ENCODE data around the gene CLSTN2. TPM values are rescaled to one million over a fixed set of nuclear protein-coding genes. Genes with fewer than 3 reads are reported as not detected.

Gene CLSTN2
- total and polyA plus RNA-seq, 9 donors = 28.9 to 263 (median 134) TPM

DNA sequence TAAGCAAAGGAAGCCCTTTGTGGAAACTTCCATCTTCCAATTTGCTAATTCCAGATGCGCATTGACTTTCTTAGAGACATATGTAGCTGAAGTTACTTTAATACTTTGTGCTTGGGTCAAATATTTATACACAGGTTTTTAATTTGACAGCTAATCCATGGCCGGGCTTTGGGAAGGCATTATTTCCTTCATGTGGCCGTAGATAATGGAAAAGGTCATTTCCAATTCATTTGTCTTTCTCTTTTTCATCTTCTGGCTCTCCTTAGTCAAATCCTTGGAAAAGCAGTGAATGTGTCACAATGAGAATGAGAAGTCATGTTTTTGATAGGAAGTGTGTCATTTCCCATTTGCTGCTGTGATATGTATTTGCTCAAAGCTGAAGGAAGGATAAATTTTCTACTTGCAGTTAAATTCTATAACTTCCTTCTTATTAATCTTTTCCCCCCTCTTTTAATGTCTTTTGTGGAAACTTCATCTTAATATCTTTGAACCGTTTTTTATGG is 323.3 kb downstream of the CLSTN2 start:
- DNase-seq = no peak
- intact Hi-C loops (cut with DNase I) = no loop called here
- TF ChIP-seq, protein P1, sequence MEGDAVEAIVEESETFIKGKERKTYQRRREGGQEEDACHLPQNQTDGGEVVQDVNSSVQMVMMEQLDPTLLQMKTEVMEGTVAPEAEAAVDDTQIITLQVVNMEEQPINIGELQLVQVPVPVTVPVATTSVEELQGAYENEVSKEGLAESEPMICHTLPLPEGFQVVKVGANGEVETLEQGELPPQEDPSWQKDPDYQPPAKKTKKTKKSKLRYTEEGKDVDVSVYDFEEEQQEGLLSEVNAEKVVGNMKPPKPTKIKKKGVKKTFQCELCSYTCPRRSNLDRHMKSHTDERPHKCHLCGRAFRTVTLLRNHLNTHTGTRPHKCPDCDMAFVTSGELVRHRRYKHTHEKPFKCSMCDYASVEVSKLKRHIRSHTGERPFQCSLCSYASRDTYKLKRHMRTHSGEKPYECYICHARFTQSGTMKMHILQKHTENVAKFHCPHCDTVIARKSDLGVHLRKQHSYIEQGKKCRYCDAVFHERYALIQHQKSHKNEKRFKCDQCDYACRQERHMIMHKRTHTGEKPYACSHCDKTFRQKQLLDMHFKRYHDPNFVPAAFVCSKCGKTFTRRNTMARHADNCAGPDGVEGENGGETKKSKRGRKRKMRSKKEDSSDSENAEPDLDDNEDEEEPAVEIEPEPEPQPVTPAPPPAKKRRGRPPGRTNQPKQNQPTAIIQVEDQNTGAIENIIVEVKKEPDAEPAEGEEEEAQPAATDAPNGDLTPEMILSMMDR (IDR thresholded peaks at IDR 0.05) = no peak
- TF ChIP-seq POLR2A (IDR thresholded peaks at IDR 0.05) = no peak
- TF ChIP-seq EP300 (IDR thresholded peaks at IDR 0.05) = no peak
- WGBS, 3 donors = 69 to 84% (median 81%) methylated on average over 4 of the region's 4 CpGs
- H3K27ac ChIP-seq = no peak overlapping the region
- H3K9me3 ChIP-seq = no peaks in the 10 kb centered on the region
- H3K27me3 ChIP-seq = no peaks in the 10 kb centered on the region
- H3K4me3 ChIP-seq = no peak overlapping the region
- peaks cover 1% of the 10 kb centered on the region for H3K4me1 ChIP-seq (ENCODE audit: insufficient read depth)
- no peaks in the 10 kb centered on the region for H3K36me3 ChIP-seq

DNA sequence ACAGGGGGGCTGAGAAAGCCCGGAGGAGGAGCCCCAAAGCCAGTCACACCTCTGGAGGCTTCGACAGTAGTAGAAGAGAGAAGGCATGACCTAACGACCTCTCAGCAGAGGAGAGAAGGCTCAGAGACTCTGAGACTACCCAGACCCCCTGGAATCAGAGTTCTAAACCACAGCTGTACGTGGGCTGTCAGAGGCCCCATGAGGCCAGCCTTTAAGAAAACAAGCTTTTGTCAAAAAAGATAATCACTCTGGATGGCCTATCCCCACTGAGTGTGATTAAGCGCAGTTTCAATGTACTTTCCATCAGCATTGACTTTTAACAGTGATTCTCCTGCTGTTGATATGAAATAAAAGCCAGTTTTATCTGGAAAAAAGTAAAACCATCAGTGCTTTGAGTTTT is 330.3 kb downstream of the CLSTN2 start:
- no peaks in the 10 kb centered on the region for H3K9me3 ChIP-seq
- H3K4me1 ChIP-seq (ENCODE audit: insufficient read depth) = no peaks in the 10 kb centered on the region
- intact Hi-C loops (cut with DNase I) = no loop called here
- WGBS, 3 donors = 87 to 89% (median 88%) methylated on average over 5 of the region's 5 CpGs
- H3K36me3 ChIP-seq = no peaks in the 10 kb centered on the region
- H3K27me3 ChIP-seq = no peaks in the 10 kb centered on the region
- H3K4me3 ChIP-seq = no peak overlapping the region
- H3K27ac ChIP-seq = no peak overlapping the region
- no peak for TF ChIP-seq POLR2A (IDR thresholded peaks at IDR 0.05)
- TF ChIP-seq EP300 (IDR thresholded peaks at IDR 0.05) = no peak
- TF ChIP-seq, protein P1 (IDR thresholded peaks at IDR 0.05) = no peak
- no peak for DNase-seq

DNA sequence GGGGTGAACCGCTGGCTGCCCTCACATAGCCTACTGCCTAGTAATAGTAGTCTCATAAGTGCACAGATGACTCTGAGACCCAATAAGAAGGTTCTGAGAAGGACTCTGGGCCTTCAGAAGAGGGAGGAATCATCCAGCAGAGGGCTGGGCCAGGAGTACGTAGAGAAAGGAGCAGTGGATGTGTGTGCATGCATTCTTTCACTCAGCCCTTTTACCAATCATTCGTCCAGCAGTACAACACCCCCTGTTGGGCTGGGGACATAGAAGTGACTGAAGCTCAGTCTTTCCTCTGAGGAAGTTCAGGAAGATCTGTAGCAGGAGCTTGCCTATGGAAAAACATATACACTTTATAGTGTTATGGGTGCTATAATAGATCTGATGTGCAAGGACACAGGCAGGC is 333.1 kb downstream of the CLSTN2 start:
- intact Hi-C loops (cut with DNase I) = no loop called here
- Histone ChIP-seq H3K4me3 (no peak overlapping the region), H3K27ac (no peak overlapping the region), H3K27me3 (no peaks in the 10 kb centered on the region), H3K4me1 (ENCODE audit: insufficient read depth) (no peaks in the 10 kb centered on the region), H3K9me3 (no peaks in the 10 kb centered on the region), H3K36me3 (no peaks in the 10 kb centered on the region)
- DNase-seq = no peak
- TF ChIP-seq EP300 (IDR thresholded peaks at IDR 0.05) = no peak
- TF ChIP-seq, protein P1 (IDR thresholded peaks at IDR 0.05) = no peak
- TF ChIP-seq POLR2A (IDR thresholded peaks at IDR 0.05) = no peak
- 89 to 96% (median 91%) methylated on average over 3 of the region's 3 CpGs for WGBS, 3 donors

DNA sequence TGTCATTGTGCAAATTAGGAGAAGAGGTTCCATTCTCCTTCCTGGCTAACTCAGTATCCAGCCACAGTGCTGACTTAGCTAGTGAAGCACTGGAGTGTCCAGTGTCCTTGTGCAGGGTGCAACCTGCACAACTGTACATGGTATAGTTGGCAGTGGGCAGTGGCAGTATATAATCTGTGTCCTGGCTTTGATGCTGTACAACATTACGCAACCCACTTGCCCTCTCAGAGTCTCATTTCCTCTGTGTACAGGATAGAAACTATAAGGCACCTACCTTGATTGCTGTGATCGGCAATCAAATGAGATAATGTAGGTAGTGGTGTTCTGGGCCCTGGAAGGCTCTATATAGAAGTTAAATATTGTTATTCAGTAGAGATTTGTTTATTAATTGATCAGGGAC is 333.6 kb downstream of the CLSTN2 start:
- no peak for DNase-seq
- no peak overlapping the region for H3K4me3 ChIP-seq
- intact Hi-C loops (cut with DNase I) = no loop called here
- H3K4me1 ChIP-seq (ENCODE audit: insufficient read depth) = no peaks in the 10 kb centered on the region
- 95 to 99% (median 98%) methylated on average over 2 of the region's 2 CpGs for WGBS, 3 donors
- H3K27me3 ChIP-seq = no peaks in the 10 kb centered on the region
- TF ChIP-seq EP300 (IDR thresholded peaks at IDR 0.05) (no peak), POLR2A (IDR thresholded peaks at IDR 0.05) (no peak)
- TF ChIP-seq, protein P1 (IDR thresholded peaks at IDR 0.05) = no peak
- H3K9me3 ChIP-seq = no peaks in the 10 kb centered on the region
- H3K36me3 ChIP-seq = no peaks in the 10 kb centered on the region
- H3K27ac ChIP-seq = no peak overlapping the region
